ENCODE measurements around the gene KDM3A.

The KDM3A gene

GRCh38 chr2:86414996-86415395 is 26.2 kb upstream of the KDM3A start:
- no peak for FAIRE-seq
- no peak for TF ChIP-seq CTCF (IDR thresholded peaks at IDR 0.05; ENCODE audit: insufficient read depth, missing control alignments)
- no peak for DNase-seq (ENCODE audit: insufficient read length, low spot score)

GRCh38 chr2:86416146-86416545 is 25.0 kb upstream of the KDM3A start:
- no peak for TF ChIP-seq CTCF (IDR thresholded peaks at IDR 0.05; ENCODE audit: insufficient read depth, missing control alignments)
- FAIRE-seq: no peak

GRCh38 chr2:86417961-86418360 is 23.2 kb upstream of the KDM3A start:
- no peak for DNase-seq (ENCODE audit: insufficient read length, low spot score)
- no peak for FAIRE-seq
- no peak for TF ChIP-seq CTCF (IDR thresholded peaks at IDR 0.05; ENCODE audit: insufficient read depth, missing control alignments)

More at GRCh38 chr2:86416146-86416545, 25.0 kb upstream of the KDM3A start:
- DNase-seq (ENCODE audit: insufficient read length, low spot score): no peak

- TF ChIP-seq CTCF (IDR thresholded peaks at IDR 0.05; ENCODE audit: insufficient read depth, missing control alignments): no peak
- no peak for FAIRE-seq
- DNase-seq (ENCODE audit: insufficient read length, low spot score): no peak
Measured at GRCh38 chr2:86420913-86421312, 20.3 kb upstream of the KDM3A start.

GRCh38 chr2:86426271-86426670 is 14.9 kb upstream of the KDM3A start:
- FAIRE-seq (no peak), DNase-seq (ENCODE audit: insufficient read length, low spot score) (no peak)
- no peak for TF ChIP-seq CTCF (IDR thresholded peaks at IDR 0.05; ENCODE audit: insufficient read depth, missing control alignments)

- FAIRE-seq (no peak), DNase-seq (ENCODE audit: insufficient read length, low spot score) (no peak)
- no peak for TF ChIP-seq CTCF (IDR thresholded peaks at IDR 0.05; ENCODE audit: insufficient read depth, missing control alignments)
Measured at GRCh38 chr2:86429335-86429734, 11.8 kb upstream of the KDM3A start.

GRCh38 chr2:86430368-86430767 is 10.8 kb upstream of the KDM3A start:
- no peak for TF ChIP-seq CTCF (IDR thresholded peaks at IDR 0.05; ENCODE audit: insufficient read depth, missing control alignments)
- FAIRE-seq (no peak), DNase-seq (ENCODE audit: insufficient read length, low spot score) (no peak)

All from D721Med (cell line).